K562 (cell line): ENCODE data around the gene PRPF6.

ENCODE experiments used
- AFF4 ChIP-seq: sonication (generic); formaldehyde crosslinking; IDR thresholded peaks from 2 replicates; pipeline ENCODE4 v1.8.0; 2023; ENCODE audit warnings: mild to moderate bottlenecking, missing genetic modification reagents
- CBX5 ChIP-seq: IDR thresholded peaks from 2 replicates; pipeline ENCODE4 v1.6.1; 2014; ENCODE audit warnings: low read depth, borderline replicate concordance
- CTCF ChIP-seq, 3 experiments: IDR thresholded peaks in 2 of 3; conservative IDR thresholded peaks in 1 of 3; 2 replicates each; pipeline ENCODE4 v1.5.1; 2011 to 2012; ENCODE audit warnings: low read length in 3 of 3, mild to moderate bottlenecking in 3 of 3, control low read depth in 2 of 3, improper control_type of control experiment in 1 of 3, inconsistent platforms in 1 of 3, low read depth in 1 of 3, mixed read lengths in 1 of 3, moderate library complexity in 1 of 3; ENCODE audit not compliant: insufficient read depth in 2 of 3
- GMEB1 ChIP-seq: fragments of 250-450 bp; sonication (Bioruptor Pico); IDR thresholded peaks from 2 replicates; pipeline ENCODE4 v1.4.0; 2020; ENCODE audit warnings: mild to moderate bottlenecking
- HMGXB4 ChIP-seq: sonication (generic); formaldehyde crosslinking; IDR thresholded peaks from 2 replicates; pipeline ENCODE4 v1.8.1; 2023; ENCODE audit warnings: mild to moderate bottlenecking, missing genetic modification reagents
- NFYB ChIP-seq: IDR thresholded peaks from 2 replicates; pipeline ENCODE4 v1.6.1; 2011; ENCODE audit warnings: mild to moderate bottlenecking, moderate library complexity; ENCODE audit not compliant: insufficient read length; ENCODE audit errors: extremely low read depth
- POLR2AphosphoS2 ChIP-seq: IDR thresholded peaks from 2 replicates; pipeline ENCODE4 v1.6.1; 2012; ENCODE audit warnings: low read length, improper control_type of control experiment

GRCh38 chr20:63964412-63964811 lies 16.5 kb upstream of the PRPF6 start:
- TF ChIP-seq NFYB (no peak), GMEB1 (CRISPR knock-in tag) (no peak), HMGXB4 (no peak), CBX5 (no peak), CTCF (IDR thresholded peaks at IDR 0.05 in 2 of 3, conservative IDR thresholded peaks at IDR 0.05 in 1 of 3; ENCODE audit: insufficient read depth in 2 of 3, low read depth in 1 of 3, low read length in 3 of 3) (no peak), AFF4 (CRISPR knock-in tag) (no peak), POLR2AphosphoS2 (no peak)
